Anterior cingulate cortex (tissue), 58 donors: Measurements from ENCODE around the gene HTR2B.
A peak's percentile ranks its signal among the peaks of the same experiment; 100 is the strongest.
"Not testable (repeated sequence)": the region's sequence is repeated elsewhere in the genome, so short reads cannot be mapped to it uniquely, and the experiment has no call there.

Experiments
- DNase-seq, 58 donors: peaks; one replicate each; lab custom pipeline; 2025; lab: John Stamatoyannopoulos, UW

HTR2B gene

DNA sequence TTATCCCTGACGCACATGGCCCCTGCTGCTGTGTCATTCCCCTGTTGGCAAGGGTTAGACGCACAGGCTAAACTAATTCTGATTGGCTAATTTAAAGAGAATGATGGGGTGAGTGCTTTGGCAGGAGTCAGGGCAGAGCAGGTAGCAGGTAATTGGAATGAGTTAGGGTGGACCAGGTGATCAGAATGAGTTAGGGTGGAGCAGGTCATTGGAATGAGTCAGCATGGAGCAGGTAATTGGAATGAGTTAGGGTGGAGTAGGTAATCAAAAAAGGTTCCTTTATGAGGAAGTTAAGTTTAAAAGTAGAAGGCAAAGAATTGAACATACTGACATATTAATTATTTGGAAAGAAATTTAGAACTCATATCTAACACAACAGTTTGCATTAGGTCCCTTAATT, 24.5 kb downstream of the HTR2B start:
- DNase-seq = not testable (repeated sequence)

DNA sequence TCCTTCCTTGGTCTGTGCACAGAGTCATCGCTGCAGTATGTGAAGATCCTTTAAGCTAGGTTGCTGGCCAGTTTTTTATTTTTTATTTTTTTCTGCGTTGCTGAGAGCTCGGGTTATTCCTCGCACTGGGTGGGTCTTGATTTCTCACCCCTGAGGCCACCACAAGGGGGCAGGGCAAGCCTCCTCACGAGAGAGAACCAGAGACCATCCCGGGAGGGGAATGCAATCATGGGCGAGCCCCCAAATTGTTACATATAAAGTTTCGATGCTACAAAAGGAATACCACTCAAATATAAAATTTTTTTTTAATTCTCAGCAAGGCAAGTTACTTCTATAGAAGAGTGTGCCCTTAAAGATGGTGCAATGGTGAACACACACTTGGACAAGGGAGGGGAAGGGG, 24.9 kb downstream of the HTR2B start:
- DNase-seq = no peak

- no peak for DNase-seq
Observed at GRCh38 chr2:231094736-231095346, 30.0 kb downstream of the HTR2B start.

DNA sequence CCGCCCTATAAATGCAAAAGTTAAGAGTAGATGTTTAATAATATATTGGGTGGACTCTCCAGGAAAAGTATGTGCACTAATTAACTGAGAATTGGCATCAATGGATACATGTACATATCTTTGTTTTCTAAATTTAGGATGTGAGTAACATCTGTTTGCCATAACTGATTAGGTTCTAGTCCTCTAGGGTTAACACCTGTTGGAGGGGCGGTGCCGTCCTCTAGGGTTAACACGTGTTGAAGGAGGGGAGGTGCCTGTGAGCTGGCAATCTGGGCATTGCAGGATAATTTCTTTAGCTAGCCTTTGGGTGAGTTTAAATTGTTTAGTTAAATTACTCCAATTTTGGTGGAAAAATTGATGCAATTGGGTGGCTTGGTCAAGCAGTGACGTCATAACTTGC, 30.9 kb downstream of the HTR2B start:
- no peak for DNase-seq

- DNase-seq = no peak
Observed at GRCh38 chr2:231088754-231089153, 36.1 kb downstream of the HTR2B start.

GRCh38 chr2:231084565-231084964, 40.3 kb downstream of the HTR2B start:
- DNase-seq = no peak

GRCh38 chr2:231069379-231070054, 55.3 kb downstream of the HTR2B start:
- no peak for DNase-seq

GRCh38 chr2:231068525-231069222, 56.2 kb downstream of the HTR2B start:
- no peak for DNase-seq

- DNase-seq = not testable (repeated sequence)
Observed at GRCh38 chr2:231067531-231067930, 57.3 kb downstream of the HTR2B start.

DNA sequence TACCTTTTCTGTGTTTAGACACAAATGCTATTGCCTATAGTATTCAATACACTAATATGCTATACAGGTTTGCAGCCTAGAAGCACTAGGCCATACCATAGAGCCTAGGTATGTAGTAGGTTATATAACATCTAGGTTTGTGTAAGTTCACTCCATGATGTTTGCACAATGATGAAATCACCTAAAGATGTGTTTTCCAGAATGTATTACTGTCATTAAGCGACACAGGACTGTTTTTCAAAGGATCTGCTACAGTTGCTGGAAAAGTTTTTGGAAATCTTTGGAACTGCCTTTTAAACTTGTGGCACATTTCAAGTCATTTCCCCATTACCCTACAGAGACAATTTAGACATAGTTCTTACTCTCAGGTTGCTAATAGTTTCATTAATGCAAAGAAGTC, 58.9 kb downstream of the HTR2B start:
- DNase-seq = no peak

GRCh38 chr2:231063347-231063746, 61.5 kb downstream of the HTR2B start:
- DNase-seq = no peak

- DNase-seq = no peak
Observed at GRCh38 chr2:231062776-231063175, 62.1 kb downstream of the HTR2B start.

DNA sequence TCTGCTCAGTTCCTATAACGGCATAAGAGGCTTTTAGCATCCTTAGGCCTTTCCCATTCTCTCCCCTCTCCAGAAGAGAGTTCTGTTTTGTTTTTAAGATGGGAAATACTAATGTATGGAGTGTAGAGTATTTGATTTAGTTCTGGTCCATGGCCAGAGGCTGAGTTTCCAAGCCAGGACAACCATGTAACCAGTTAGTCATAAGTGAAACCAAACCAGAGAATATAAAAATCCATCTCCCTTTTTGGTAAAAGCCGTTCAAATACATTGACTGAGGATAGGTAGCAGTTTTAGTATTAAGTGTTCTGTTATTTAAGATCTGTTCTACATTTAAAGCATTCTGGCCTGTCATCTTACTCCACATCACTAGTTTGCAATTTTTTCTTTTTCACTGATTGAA, 65.1 kb downstream of the HTR2B start:
- DNase-seq = no peak

- DNase-seq = peak in 2 of 58 donors; percentile 16 to 24
Observed at GRCh38 chr2:231058761-231059550, 65.9 kb downstream of the HTR2B start.
